GM23338 (cell line): ENCODE data around the gene ST3GAL4. TPM values are rescaled to one million over a fixed set of nuclear protein-coding genes. Genes with fewer than 3 reads are reported as not detected.

ENCODE experiments used
- ATAC-seq: fragments of 200-7000 bp; cut with Tn5 transposase; 3 replicates; pipeline ENCODE4 v1.9.1; 2020
- DNase-seq: peaks from one replicate; pipeline ENCODE4 v3.0.0-alpha.2; 2015; ENCODE audit warnings: low spot score
- H2AFZ ChIP-seq: fragments of 200-600 bp; sonication (generic); 2 replicates; pipeline ENCODE4 v1.8.0; 2016; ENCODE audit warnings: antibody characterized with exemption, mild to moderate bottlenecking, moderate library complexity
- H3F3A ChIP-seq: fragments of 200-600 bp; sonication (generic); replicated peaks from 2 replicates; pipeline ENCODE4 v1.8.0; 2017; ENCODE audit warnings: antibody characterized with exemption, mixed run types, low read depth
- H3K27ac ChIP-seq: fragments of 200-600 bp; sonication (generic); 2 replicates; pipeline ENCODE4 v1.6.1; 2016; ENCODE audit warnings: low read depth
- H3K27me3 ChIP-seq: fragments of 200-600 bp; sonication (generic); 2 replicates; pipeline ENCODE4 v1.8.0; 2016; ENCODE audit warnings: mild to moderate bottlenecking, mixed run types, moderate library complexity; ENCODE audit not compliant: insufficient read depth
- H3K36me3 ChIP-seq: fragments of 200-600 bp; sonication (generic); 2 replicates; pipeline ENCODE4 v1.8.0; 2016; ENCODE audit warnings: mild to moderate bottlenecking; ENCODE audit not compliant: insufficient read depth
- H3K4me1 ChIP-seq: fragments of 200-600 bp; sonication (generic); 2 replicates; pipeline ENCODE4 v1.8.0; 2016; ENCODE audit warnings: mild to moderate bottlenecking, moderate library complexity; ENCODE audit not compliant: insufficient read depth
- H3K4me2 ChIP-seq: fragments of 200-600 bp; sonication (generic); 2 replicates; pipeline ENCODE4 v1.7.1; 2017; ENCODE audit warnings: mixed run types
- H3K4me3 ChIP-seq: fragments of 200-600 bp; sonication (generic); 2 replicates; pipeline ENCODE4 v1.6.1; 2016; ENCODE audit warnings: mixed run types
- H3K79me2 ChIP-seq: fragments of 200-600 bp; sonication (generic); replicated peaks from 2 replicates; pipeline ENCODE4 v1.8.0; 2017; ENCODE audit warnings: mild to moderate bottlenecking; ENCODE audit not compliant: insufficient read depth
- H3K9me2 ChIP-seq: fragments of 200-600 bp; sonication (generic); 2 replicates; pipeline ENCODE4 v1.8.0; 2017; ENCODE audit not compliant: insufficient read depth
- H4K20me1 ChIP-seq: fragments of 200-600 bp; sonication (generic); replicated peaks from 2 replicates; pipeline ENCODE4 v1.8.0; 2017; ENCODE audit warnings: mild to moderate bottlenecking; ENCODE audit not compliant: insufficient read depth
- H3K27ac Mint-ChIP-seq: 2 replicates; pipeline ENCODE4 v1.8.0; 2020; ENCODE audit warnings: inconsistent platforms, mild to moderate bottlenecking, moderate library complexity, mixed read lengths
- H3K27me3 Mint-ChIP-seq: 3 replicates; pipeline ENCODE4 v1.8.0; 2022; ENCODE audit warnings: low read depth, mild to moderate bottlenecking, moderate library complexity, mixed read lengths, inconsistent platforms; ENCODE audit not compliant: insufficient read depth, poor library complexity
- H3K36me3 Mint-ChIP-seq: 3 replicates; pipeline ENCODE4 v1.8.0; 2021; ENCODE audit warnings: low read depth, mild to moderate bottlenecking, inconsistent platforms, moderate library complexity, mixed read lengths
- H3K4me1 Mint-ChIP-seq: 3 replicates; pipeline ENCODE4 v1.8.0; 2020; ENCODE audit warnings: mild to moderate bottlenecking, inconsistent platforms, mixed read lengths
- H3K4me3 Mint-ChIP-seq: 3 replicates; pipeline ENCODE4 v1.8.0; 2021; ENCODE audit warnings: moderate library complexity, mild to moderate bottlenecking, inconsistent platforms, mixed read lengths
- H3K9me3 Mint-ChIP-seq: 3 replicates; pipeline ENCODE4 v1.8.0; 2020; ENCODE audit warnings: moderate library complexity, mild to moderate bottlenecking, inconsistent platforms, mixed read lengths
- CREB1 ChIP-seq: fragments of 250-450 bp; sonication (Bioruptor Pico); IDR thresholded peaks from 2 replicates; pipeline ENCODE4 v1.5.0; 2020; ENCODE audit warnings: low read depth, mild to moderate bottlenecking, moderate library complexity
- EZH2 ChIP-seq: fragments of 200-600 bp; sonication (generic); IDR thresholded peaks from one replicate; pipeline ENCODE4 v1.8.0; 2017; ENCODE audit warnings: antibody characterized with exemption, mild to moderate bottlenecking, low read depth; ENCODE audit not compliant: unreplicated experiment
- EZH2phosphoT487 ChIP-seq: fragments of 200-600 bp; sonication (generic); IDR thresholded peaks from one replicate; pipeline ENCODE4 v1.8.1; 2018; ENCODE audit warnings: antibody characterized with exemption; ENCODE audit not compliant: unreplicated experiment
- JUNB ChIP-seq: IDR thresholded peaks from one replicate; pipeline ENCODE4 v1.6.1; 2016; ENCODE audit warnings: antibody characterized with exemption; ENCODE audit not compliant: unreplicated experiment
- POLR2AphosphoS5 ChIP-seq: IDR thresholded peaks from 2 replicates; pipeline ENCODE4 v1.6.1; 2016; ENCODE audit warnings: antibody characterized with exemption, low read depth
- REST ChIP-seq: IDR thresholded peaks from one replicate; pipeline ENCODE4 v1.6.1; 2018; ENCODE audit warnings: antibody characterized with exemption; ENCODE audit not compliant: unreplicated experiment
- STAT1 ChIP-seq: IDR thresholded peaks from one replicate; pipeline ENCODE4 v1.6.1; 2016; ENCODE audit warnings: antibody characterized with exemption; ENCODE audit not compliant: unreplicated experiment
- ZNF114 ChIP-seq: fragments of 250-450 bp; sonication (Bioruptor Pico); IDR thresholded peaks from 2 replicates; pipeline ENCODE4 v1.5.0; 2020; ENCODE audit warnings: mild to moderate bottlenecking, moderate library complexity
- ZNF331 ChIP-seq: fragments of 250-450 bp; sonication (Bioruptor Pico); IDR thresholded peaks from 2 replicates; pipeline ENCODE4 v1.5.0; 2020; ENCODE audit warnings: low read depth, mild to moderate bottlenecking, moderate library complexity
- ZNF462 ChIP-seq: fragments of 250-450 bp; sonication (Bioruptor Pico); IDR thresholded peaks from 2 replicates; pipeline ENCODE4 v1.5.0; 2020; ENCODE audit warnings: mild to moderate bottlenecking, moderate library complexity
- polyA plus RNA-seq: library from polyadenylated mRNA; unstranded; fragments of >200 nt; fragmentation: Nextera tagmentation; extraction: Ambion mirVana; gene quantifications from 2 replicates; pipeline ENCODE4 v1.2.1, GENCODE V29; 2016
- total RNA-seq: library from RNA; depleted of rRNA; stranded (reverse); fragments of >200 nt; shearing (Covaris generic); gene quantifications from 2 replicates; pipeline ENCODE4 v1.2.3, GENCODE V29; 2014
- TF ChIP-seq, protein P1 (sequence below), 2 experiments: fragments of 200-600 bp in 1 of 2; sonication (generic) in 1 of 2; conservative IDR thresholded peaks; 2 replicates each; pipeline versions ENCODE4 v1.5.1 to v1.6.1; 2016 to 2017; ENCODE audit warnings: antibody characterized with exemption in 2 of 2, low read depth in 2 of 2, mild to moderate bottlenecking in 2 of 2, moderate library complexity in 1 of 2

The ST3GAL4 gene
- total and polyA plus RNA-seq, 2 experiments from 2014 or later: 10.1 to 28.0 TPM

DNA sequence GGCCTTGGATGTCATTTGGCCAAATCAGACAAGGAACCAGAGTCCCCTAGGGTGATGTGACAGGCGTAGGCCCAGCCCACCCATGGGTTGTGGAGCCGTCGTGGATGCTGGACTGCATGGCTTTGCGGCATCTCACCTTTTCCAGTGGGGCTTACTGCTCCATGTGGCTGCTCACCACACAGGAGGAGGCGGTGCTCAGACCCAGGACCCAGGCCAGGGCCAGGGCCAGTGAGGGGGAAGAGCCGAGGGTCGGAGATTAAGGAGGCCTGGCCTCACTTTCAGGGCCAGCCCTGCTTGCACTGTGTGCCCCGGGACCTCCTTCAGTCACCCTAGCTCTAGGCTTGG is 105.6 kb downstream of the ST3GAL4 start:
- Mint-ChIP-seq H3K4me3 (no peak overlapping the region), H3K4me1 (peaks cover 14% of the 10 kb centered on the region), H3K36me3 (no peaks in the 10 kb centered on the region), H3K27me3 (peaks cover 8% of the 10 kb centered on the region), H3K27ac (no peak overlapping the region), H3K9me3 (peaks cover 4% of the 10 kb centered on the region)
- Histone ChIP-seq H3K79me2 (no peaks in the 10 kb centered on the region), H3K4me1 (no peaks in the 10 kb centered on the region), H3K9me2 (no peaks in the 10 kb centered on the region), H2AFZ (no peak overlapping the region), H3K27ac (no peak overlapping the region), H3K4me2 (no peak overlapping the region), H3K27me3 (no peaks in the 10 kb centered on the region), H3K36me3 (no peaks in the 10 kb centered on the region), H3K4me3 (no peak overlapping the region), H3F3A (no peaks in the 10 kb centered on the region), H4K20me1 (no peaks in the 10 kb centered on the region)
- no peak for TF ChIP-seq CREB1 (CRISPR knock-in tag)
- no peak for TF ChIP-seq EZH2phosphoT487
- no peak for TF ChIP-seq JUNB
- no peak for TF ChIP-seq EZH2
- TF ChIP-seq ZNF331: no peak
- ATAC-seq: no peak
- DNase-seq: no peak

DNA sequence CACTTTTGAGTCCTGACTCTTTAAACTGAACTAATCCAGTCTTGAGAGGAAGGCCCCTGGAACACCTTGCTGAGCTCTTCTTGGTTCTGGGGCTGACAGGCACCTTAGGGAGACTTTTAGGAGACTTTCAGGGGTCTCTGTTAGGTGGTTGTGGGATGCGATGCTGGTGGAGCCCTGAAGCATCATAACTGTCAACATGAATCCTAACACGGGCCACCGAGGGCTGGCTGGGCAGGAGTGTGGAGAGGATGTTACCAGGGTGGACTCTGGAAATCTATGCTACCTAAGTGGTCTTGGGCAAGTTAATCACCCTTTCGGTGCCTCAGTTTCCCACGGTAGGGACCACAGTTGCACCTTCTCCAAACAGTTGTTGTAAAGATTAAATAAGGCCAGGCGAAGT is 106.5 kb downstream of the ST3GAL4 start:
- Histone ChIP-seq H3K4me1 (no peaks in the 10 kb centered on the region), H3K4me3 (no peak overlapping the region), H3F3A (no peaks in the 10 kb centered on the region), H3K36me3 (no peaks in the 10 kb centered on the region), H3K27me3 (no peaks in the 10 kb centered on the region), H3K9me2 (no peaks in the 10 kb centered on the region), H3K27ac (no peak overlapping the region), H4K20me1 (no peaks in the 10 kb centered on the region), H3K4me2 (no peak overlapping the region), H3K79me2 (no peaks in the 10 kb centered on the region), H2AFZ (no peak overlapping the region)
- no peaks in the 10 kb centered on the region for H3K36me3 Mint-ChIP-seq
- ATAC-seq: no peak
- H3K27ac Mint-ChIP-seq: no peak overlapping the region
- H3K4me3 Mint-ChIP-seq: no peak overlapping the region
- H3K27me3 Mint-ChIP-seq: peaks cover 8% of the 10 kb centered on the region
- peaks cover 4% of the 10 kb centered on the region for H3K9me3 Mint-ChIP-seq
- DNase-seq: no peak
- peaks cover 19% of the 10 kb centered on the region for H3K4me1 Mint-ChIP-seq
- TF ChIP-seq, protein P1, sequence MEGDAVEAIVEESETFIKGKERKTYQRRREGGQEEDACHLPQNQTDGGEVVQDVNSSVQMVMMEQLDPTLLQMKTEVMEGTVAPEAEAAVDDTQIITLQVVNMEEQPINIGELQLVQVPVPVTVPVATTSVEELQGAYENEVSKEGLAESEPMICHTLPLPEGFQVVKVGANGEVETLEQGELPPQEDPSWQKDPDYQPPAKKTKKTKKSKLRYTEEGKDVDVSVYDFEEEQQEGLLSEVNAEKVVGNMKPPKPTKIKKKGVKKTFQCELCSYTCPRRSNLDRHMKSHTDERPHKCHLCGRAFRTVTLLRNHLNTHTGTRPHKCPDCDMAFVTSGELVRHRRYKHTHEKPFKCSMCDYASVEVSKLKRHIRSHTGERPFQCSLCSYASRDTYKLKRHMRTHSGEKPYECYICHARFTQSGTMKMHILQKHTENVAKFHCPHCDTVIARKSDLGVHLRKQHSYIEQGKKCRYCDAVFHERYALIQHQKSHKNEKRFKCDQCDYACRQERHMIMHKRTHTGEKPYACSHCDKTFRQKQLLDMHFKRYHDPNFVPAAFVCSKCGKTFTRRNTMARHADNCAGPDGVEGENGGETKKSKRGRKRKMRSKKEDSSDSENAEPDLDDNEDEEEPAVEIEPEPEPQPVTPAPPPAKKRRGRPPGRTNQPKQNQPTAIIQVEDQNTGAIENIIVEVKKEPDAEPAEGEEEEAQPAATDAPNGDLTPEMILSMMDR (conservative IDR thresholded peaks at IDR 0.05; ENCODE audit: low read depth in 2 of 2): no peak
- TF ChIP-seq ZNF331: no peak
- TF ChIP-seq CREB1 (CRISPR knock-in tag): no peak
- no peak for TF ChIP-seq STAT1
- no peak for TF ChIP-seq ZNF114 (CRISPR knock-in tag)
- TF ChIP-seq REST: no peak
- no peak for TF ChIP-seq JUNB
- TF ChIP-seq EZH2: no peak
- TF ChIP-seq ZNF462: no peak
- no peak for TF ChIP-seq POLR2AphosphoS5
